GM19395 (cell line): Measurements from ENCODE around the gene FHAD1.
"Not testable (repeated sequence)": the region's sequence is repeated elsewhere in the genome, so short reads cannot be mapped to it uniquely, and the experiment has no call there.

ENCODE experiments used
- ATAC-seq: cut with Tn5 transposase; IDR thresholded peaks from one replicate; pipeline ENCODE4 v1.9.1; 2021; ENCODE audit warnings: mild to moderate bottlenecking, moderate library complexity; ENCODE audit not compliant: unreplicated experiment

Gene FHAD1

GRCh38 chr1:15303935-15304334 lies 56.9 kb downstream of the FHAD1 start:
- no peak for ATAC-seq

- no peak for ATAC-seq
These were observed 57.9 kb downstream of the FHAD1 start for GRCh38 chr1:15304708-15305467.

GRCh38 chr1:15305468-15305770 lies 58.4 kb downstream of the FHAD1 start:
- no peak for ATAC-seq

- ATAC-seq, result not testable (repeated sequence)
These were observed 59.3 kb downstream of the FHAD1 start for GRCh38 chr1:15306352-15306751.

GRCh38 chr1:15308135-15308534 lies 61.1 kb downstream of the FHAD1 start:
- ATAC-seq, result no peak

GRCh38 chr1:15308621-15309027 lies 61.6 kb downstream of the FHAD1 start:
- no peak for ATAC-seq

GRCh38 chr1:15309687-15310086 lies 62.7 kb downstream of the FHAD1 start:
- ATAC-seq, result no peak

- no peak for ATAC-seq
These were observed 63.5 kb downstream of the FHAD1 start for GRCh38 chr1:15310544-15310943.

GRCh38 chr1:15311122-15311822 lies 64.2 kb downstream of the FHAD1 start:
- ATAC-seq, result no peak

- no peak for ATAC-seq
These were observed 64.9 kb downstream of the FHAD1 start for GRCh38 chr1:15311880-15312279.

- ATAC-seq, result no peak
These were observed 65.8 kb downstream of the FHAD1 start for GRCh38 chr1:15312626-15313411.

- ATAC-seq, result no peak
These were observed 67.6 kb downstream of the FHAD1 start for GRCh38 chr1:15314328-15315281.

- no peak for ATAC-seq
These were observed 68.8 kb downstream of the FHAD1 start for GRCh38 chr1:15315815-15316214.

GRCh38 chr1:15316510-15316909 lies 69.5 kb downstream of the FHAD1 start:
- ATAC-seq, result no peak

GRCh38 chr1:15320267-15320666 lies 73.2 kb downstream of the FHAD1 start:
- ATAC-seq, result no peak

- ATAC-seq, result no peak
These were observed 74.6 kb downstream of the FHAD1 start for GRCh38 chr1:15321601-15322000.

- ATAC-seq, result no peak
These were observed 75.8 kb downstream of the FHAD1 start for GRCh38 chr1:15322648-15323350.

- no peak for ATAC-seq
These were observed 76.4 kb downstream of the FHAD1 start for GRCh38 chr1:15323351-15323988.

GRCh38 chr1:15323989-15324868 lies 77.2 kb downstream of the FHAD1 start:
- ATAC-seq, result no peak
